Measurements from ENCODE around the gene IL9R. TPM values are rescaled to one million over a fixed set of nuclear protein-coding genes. Genes with fewer than 3 reads are reported as not detected.

The IL9R gene
- total and polyA plus RNA-seq, 10 of the 15 experiments (the other 5 are each of a cell fraction or from before 2014, with no cell fraction given): 0.47 to 5.9 (median 2.4) TPM

GRCh38 chrX:155956099-155956498 is 41.4 kb upstream of the IL9R start:
- no peak overlapping the region for H3K9ac ChIP-seq (ENCODE audit: control insufficient read depth, insufficient read depth, low read length)
- no peaks in the 10 kb centered on the region for H3K27me3 ChIP-seq (replicated peaks in 1 of 2; ENCODE audit: control insufficient read depth in 2 of 2, insufficient read depth in 2 of 2, low read length in 1 of 2)
- no peak for DNase-seq (ENCODE audit: low read depth, low spot score)
- H3K9me3 ChIP-seq (replicated peaks; ENCODE audit: control insufficient read depth, insufficient read depth, low read length): no peaks in the 10 kb centered on the region; the same call in 2 of the 3 replicates
- H3K4me1 ChIP-seq (ENCODE audit: control insufficient read depth, insufficient read depth, low read length): no peaks in the 10 kb centered on the region
- FAIRE-seq: no peak
- no peak overlapping the region for H3K27ac ChIP-seq (ENCODE audit: control insufficient read depth, insufficient read depth)
- no peaks in the 10 kb centered on the region for H3K36me3 ChIP-seq (ENCODE audit: control insufficient read depth in 2 of 2, insufficient read depth in 2 of 2, low read length in 1 of 2)
- in situ Hi-C loops (cut with MboI) (no loop called here), intact Hi-C loops (cut with micrococcal nuclease; ENCODE audit: unreplicated experiment) (no loop called here)
- ATAC-seq: no peak
- no peaks in the 10 kb centered on the region for H3K79me2 ChIP-seq (ENCODE audit: control insufficient read depth, insufficient read depth, low read length)
- ChIA-PET RAD21 (ENCODE audit: unreplicated experiment) (no interaction called here), SMC1A (ENCODE audit: uncharacterized antibody, unreplicated experiment) (no interaction called here), CTCF (no interaction called here), POLR2A (no interaction called here)
- H3K4me2 ChIP-seq (ENCODE audit: control insufficient read depth, insufficient read depth): no peak overlapping the region
- 54% methylated on average over 9 of the region's 9 CpGs for WGBS (ENCODE audit: insufficient coverage, insufficient replicate concordance, low lambda C conversion rate, missing lambda C conversion rate)
- no peak overlapping the region for H2AFZ ChIP-seq (ENCODE audit: control insufficient read depth, low read depth, low read length)
- BruUV-seq (replicated peaks): no TSS peak
- no peaks in the 10 kb centered on the region for H4K20me1 ChIP-seq (ENCODE audit: control insufficient read depth, insufficient read depth)
- no peak overlapping the region for H3K4me3 ChIP-seq
- no peak for TF ChIP-seq NRF1 (conservative IDR thresholded peaks at IDR 0.05; ENCODE audit: low read depth, low read length)
- TF ChIP-seq RELB (IDR thresholded peaks at IDR 0.05; ENCODE audit: low read depth): no peak
- no peak for TF ChIP-seq ZNF384 (IDR thresholded peaks at IDR 0.05; ENCODE audit: borderline replicate concordance, low read depth, low read length)
- no peak for TF ChIP-seq HDAC2 (IDR thresholded peaks at IDR 0.05)
- TF ChIP-seq SMARCA5 (IDR thresholded peaks at IDR 0.05): no peak
- no peak for TF ChIP-seq SMC3 (IDR thresholded peaks at IDR 0.05; ENCODE audit: borderline replicate concordance, low read length)
- no peak for TF ChIP-seq SMAD1 (IDR thresholded peaks at IDR 0.05; ENCODE audit: low read depth, partially characterized antibody)
- no peak for TF ChIP-seq NFYA (IDR thresholded peaks at IDR 0.05; ENCODE audit: borderline replicate concordance, low read depth, low read length)
- TF ChIP-seq CBX3 (IDR thresholded peaks at IDR 0.05; ENCODE audit: borderline replicate concordance, low read depth): no peak
- no peak for TF ChIP-seq GABPA (IDR thresholded peaks at IDR 0.05; ENCODE audit: low read depth)
- TF ChIP-seq ETV6 (conservative IDR thresholded peaks at IDR 0.05 in 1 of 2, IDR thresholded peaks at IDR 0.05 in 1 of 2; ENCODE audit: borderline replicate concordance in 1 of 2, low read depth in 1 of 2): no peak
- TF ChIP-seq ZBTB40 (IDR thresholded peaks at IDR 0.05; ENCODE audit: borderline replicate concordance): no peak
- no peak for TF ChIP-seq ZBTB4 (CRISPR knock-in tag; IDR thresholded peaks at IDR 0.05)
- TF ChIP-seq MAX (IDR thresholded peaks at IDR 0.05; ENCODE audit: low read depth, low read length): no peak
- no peak for TF ChIP-seq SREBF1 (IDR thresholded peaks at IDR 0.05; ENCODE audit: low read length)
- TF ChIP-seq SREBF2 (IDR thresholded peaks at IDR 0.05; ENCODE audit: low read length): no peak
- no peak for TF ChIP-seq DPF2 (IDR thresholded peaks at IDR 0.05)
- no peak for TF ChIP-seq BCL11A (IDR thresholded peaks at IDR 0.05; ENCODE audit: low read depth, low read length)

All from GM12878 (cell line).